HCT116 (cell line): Measurements from ENCODE around the gene GLRX. TPM values are rescaled to one million over a fixed set of nuclear protein-coding genes. Genes with fewer than 3 reads are reported as not detected.

Experiments
- ATAC-seq: fragments of 200-7000 bp; cut with Tn5 transposase; 2 replicates; pipeline ENCODE4 v1.9.1; 2020; ENCODE audit warnings: mild to moderate bottlenecking, moderate library complexity
- BruUV-seq: library from RNA; stranded (reverse); fragments of 400-500 nt; replicated peaks from 2 replicates; lab custom pipeline; 2021; lab: Mats Ljungman, UMichigan
- CTCF ChIA-PET: fragments of 300-600 bp; sonication (Branson Sonifier 250); formaldehyde crosslinking; loops from one replicate; lab custom pipeline; 2021; ENCODE audit warnings: antibody characterized with exemption; lab: Charles Lee
- POLR2A ChIA-PET: fragments of 300-600, 350-600 bp; sonication (Branson Sonifier 250); formaldehyde crosslinking; loops from one replicate; lab custom pipeline; 2021; ENCODE audit warnings: antibody characterized with exemption; lab: Charles Lee
- RAD21 ChIA-PET, 2 experiments: fragments of 300-600 bp; sonication (Branson Sonifier 250); formaldehyde crosslinking; loops; one replicate each; lab custom pipeline; 2023; ENCODE audit warnings: low total read pairs in 2 of 2; ENCODE audit not compliant: uncharacterized antibody in 2 of 2, unreplicated experiment in 2 of 2, low non-redundant PET in 1 of 2; lab: Charles Lee
- DNase-seq: peaks from one replicate; pipeline ENCODE4 v3.0.0-alpha.2; 2010; ENCODE audit warnings: low read depth, low spot score
- H2AFZ ChIP-seq: fragments of 200-600 bp; shearing (Covaris generic), sonication (generic); 2 replicates; pipeline ENCODE4 v1.6.1; 2017; ENCODE audit warnings: low read depth, mixed run types, mixed read lengths, antibody characterized with exemption, low read length; ENCODE audit not compliant: poor library complexity, severe bottlenecking
- H3K27ac ChIP-seq: 2 replicates; pipeline ENCODE4 v1.5.1; 2012; ENCODE audit warnings: low read depth, low read length
- H3K27me3 ChIP-seq: fragments of 200-600 bp; sonication (generic); 2 replicates; pipeline ENCODE4 v1.6.1; 2016; ENCODE audit warnings: mixed run types, low read length, mixed read lengths; ENCODE audit not compliant: insufficient read depth
- H3K36me3 ChIP-seq, 2 experiments: fragments of 200-500 bp in 1 of 2; fragments of 200-600 bp in 1 of 2; sonication (Bioruptor generic) in 1 of 2; sonication (generic) in 1 of 2; 2 replicates each; pipeline versions ENCODE4 v1.5.1 to v1.6.1; 2014 to 2016; ENCODE audit warnings: low read length in 2 of 2, inconsistent platforms in 1 of 2, mixed read lengths in 1 of 2, mixed run types in 1 of 2; ENCODE audit not compliant: insufficient read depth in 2 of 2, control insufficient read depth in 1 of 2
- H3K4me1 ChIP-seq, 2 experiments: fragments of 200-600 bp in 1 of 2; sonication (generic) in 1 of 2; 2 replicates each; pipeline versions ENCODE4 v1.5.1 to v1.6.1; 2012 to 2017; ENCODE audit warnings: low read length in 2 of 2, inconsistent platforms in 1 of 2, mild to moderate bottlenecking in 1 of 2, mixed read lengths in 1 of 2, mixed run types in 1 of 2, moderate library complexity in 1 of 2; ENCODE audit not compliant: insufficient read depth in 2 of 2, control insufficient read depth in 1 of 2
- H3K4me2 ChIP-seq: fragments of 200-600 bp; sonication (generic); 2 replicates; pipeline ENCODE4 v1.6.1; 2017; ENCODE audit warnings: mixed run types, low read length, mixed read lengths
- H3K4me3 ChIP-seq, 2 experiments: fragments of 200-600 bp in 1 of 2; sonication (generic) in 1 of 2; replicated peaks in 1 of 2; 2 replicates each; pipeline ENCODE4 v1.5.1; 2011 to 2016; ENCODE audit warnings: low read length in 2 of 2, control low read depth in 1 of 2, low read depth in 1 of 2, mild to moderate bottlenecking in 1 of 2, mixed read lengths in 1 of 2, mixed run types in 1 of 2
- H3K79me2 ChIP-seq: fragments of 200-600 bp; sonication (generic); 2 replicates; pipeline ENCODE4 v1.6.1; 2017; ENCODE audit warnings: mild to moderate bottlenecking, mixed run types, low read length, moderate library complexity, mixed read lengths; ENCODE audit not compliant: insufficient read depth
- H3K9ac ChIP-seq: fragments of 200-600 bp; sonication (generic); 2 replicates; pipeline ENCODE4 v1.6.1; 2016; ENCODE audit warnings: low read length, mixed read lengths
- H3K9me2 ChIP-seq: fragments of 200-600 bp; sonication (generic), shearing (Covaris generic); 2 replicates; pipeline ENCODE4 v1.6.1; 2017; ENCODE audit warnings: mixed run types, mild to moderate bottlenecking, moderate library complexity; ENCODE audit not compliant: insufficient read depth
- H3K9me3 ChIP-seq, 2 experiments: fragments of 200-500 bp in 1 of 2; fragments of 200-600 bp in 1 of 2; sonication (Bioruptor generic) in 1 of 2; sonication (generic) in 1 of 2; 2 replicates each; pipeline ENCODE4 v1.6.1; 2014 to 2017; ENCODE audit warnings: low read length in 2 of 2, mixed read lengths in 2 of 2, inconsistent platforms in 1 of 2, low read depth in 1 of 2, mild to moderate bottlenecking in 1 of 2, mixed run types in 1 of 2, moderate library complexity in 1 of 2; ENCODE audit not compliant: control insufficient read depth in 1 of 2, insufficient read depth in 1 of 2
- H4K20me1 ChIP-seq: fragments of 200-600 bp; sonication (generic), shearing (Covaris generic); 2 replicates; pipeline ENCODE4 v1.6.1; 2017; ENCODE audit warnings: mixed run types, mild to moderate bottlenecking, moderate library complexity; ENCODE audit not compliant: insufficient read depth
- ATF3 ChIP-seq: IDR thresholded peaks from 2 replicates; pipeline ENCODE4 v1.6.1; 2012
- CEBPB ChIP-seq: IDR thresholded peaks from 2 replicates; pipeline ENCODE4 v1.6.1; 2012; ENCODE audit warnings: low read depth
- EZH2 ChIP-seq: fragments of 200-600 bp; sonication (generic); IDR thresholded peaks from 2 replicates; pipeline ENCODE4 v1.6.1; 2017; ENCODE audit warnings: antibody characterized with exemption, mixed run types
- EZH2phosphoT487 ChIP-seq: fragments of 200-600 bp; IDR thresholded peaks from 2 replicates; pipeline ENCODE4 v1.6.1; 2018; ENCODE audit warnings: antibody characterized with exemption, borderline replicate concordance
- FOSL1 ChIP-seq: IDR thresholded peaks from 2 replicates; pipeline ENCODE4 v1.6.1; 2012; ENCODE audit warnings: low read depth
- JUND ChIP-seq: IDR thresholded peaks from 2 replicates; pipeline ENCODE4 v1.6.1; 2012
- POLR2A ChIP-seq: IDR thresholded peaks from 2 replicates; pipeline ENCODE4 v1.7.0; 2011; ENCODE audit warnings: borderline replicate concordance; ENCODE audit not compliant: insufficient read depth, insufficient read length; ENCODE audit errors: extremely low read depth
- REST ChIP-seq: IDR thresholded peaks from 2 replicates; pipeline ENCODE4 v1.6.1; 2012; ENCODE audit warnings: low read depth
- SP1 ChIP-seq: IDR thresholded peaks from 2 replicates; pipeline ENCODE4 v1.6.1; 2012; ENCODE audit warnings: low read depth
- TCF7L2 ChIP-seq: IDR thresholded peaks from 2 replicates; pipeline ENCODE4 v1.7.0; 2011; ENCODE audit warnings: borderline replicate concordance, inconsistent platforms; ENCODE audit not compliant: insufficient read depth, insufficient read length; ENCODE audit errors: extremely low read depth
- YY1 ChIP-seq: IDR thresholded peaks from 2 replicates; pipeline ENCODE4 v1.6.1; 2011; ENCODE audit warnings: low read length, low read depth, moderate library complexity, mild to moderate bottlenecking; ENCODE audit not compliant: insufficient replicate concordance; ENCODE audit errors: extremely low read depth
- ZNF274 ChIP-seq: fragments of 200-500 bp; sonication (Bioruptor generic); IDR thresholded peaks from 2 replicates; pipeline ENCODE4 v1.6.1; 2014; ENCODE audit warnings: mild to moderate bottlenecking, low read depth, low read length, inconsistent platforms
- intact Hi-C: fragments of 100-400 bp; cut with micrococcal nuclease; formaldehyde crosslinking; loops from 2 replicates; pipeline ENCODE4 v1.10.0; 2022
- total RNA-seq: library from RNA; stranded (reverse); gene quantifications from one replicate; pipeline ENCODE4 v1.2.1, GENCODE V29; 2021; ENCODE audit not compliant: unreplicated experiment

GLRX gene
- total RNA-seq, 1 experiment from 2014 or later = 29.3 TPM

DNA sequence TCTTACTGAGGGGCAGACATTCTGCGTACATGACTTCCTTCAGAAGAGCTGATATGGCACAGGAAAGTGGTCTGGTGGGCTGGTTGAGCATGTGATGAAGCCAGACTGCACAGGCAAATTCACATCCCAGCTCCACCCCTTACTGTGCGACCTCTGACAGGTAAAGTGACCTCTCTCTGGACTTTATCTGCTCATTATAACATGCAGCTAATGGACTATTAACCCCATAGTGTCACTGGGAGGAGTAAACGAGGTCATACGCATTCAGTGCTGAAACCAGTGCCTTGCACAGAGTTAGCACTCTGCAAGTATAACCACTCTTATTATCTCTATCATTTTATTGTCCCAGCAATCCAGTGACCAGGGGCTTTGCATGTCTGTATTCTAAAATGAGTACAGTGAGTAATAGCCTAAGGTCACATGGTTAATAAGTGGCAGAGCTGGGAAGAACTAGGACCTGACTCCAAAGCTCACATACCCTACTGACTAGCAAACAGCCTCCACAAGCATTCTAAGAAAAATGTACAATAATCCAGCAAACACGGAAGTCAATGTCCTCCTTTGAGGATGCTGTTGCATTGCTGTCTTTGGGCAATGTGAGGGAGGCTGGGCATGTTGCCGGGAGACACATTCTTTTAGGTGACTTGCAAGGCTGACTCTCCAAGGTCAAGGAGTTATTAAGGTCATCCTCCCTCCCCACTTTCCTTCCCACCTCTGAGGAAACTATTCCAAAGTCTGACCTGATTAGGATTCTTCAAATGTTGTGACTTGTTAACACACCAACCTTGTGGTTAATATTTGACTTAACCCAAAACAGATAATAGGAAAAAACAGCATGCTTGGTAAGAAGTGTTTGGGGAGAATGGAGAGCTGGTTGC is 19.0 kb downstream of the GLRX start:
- intact Hi-C loops = no loop called here
- no peak for ATAC-seq

More for the DNA sequence above, 19.0 kb downstream of the GLRX start:
- RAD21 ChIA-PET = no interaction called here
- Histone ChIP-seq H3K27ac (no peak overlapping the region), H3K4me3 (no peak overlapping the region), H3K4me1 (no peaks in the 10 kb centered on the region), H3K9me2 (no peaks in the 10 kb centered on the region), H4K20me1 (no peaks in the 10 kb centered on the region), H3K36me3 (no peaks in the 10 kb centered on the region), H3K79me2 (no peaks in the 10 kb centered on the region), H3K9ac (no peak overlapping the region), H3K27me3 (no peaks in the 10 kb centered on the region), H3K4me2 (no peak overlapping the region), H2AFZ (no peak overlapping the region), H3K9me3 (no peaks in the 10 kb centered on the region)
- TF ChIP-seq ATF3 = no peak
- TF ChIP-seq EZH2phosphoT487 = no peak
- no peak for TF ChIP-seq ZNF274
- no peak for TF ChIP-seq FOSL1
- TF ChIP-seq POLR2A = no peak
- no peak for TF ChIP-seq TCF7L2
- TF ChIP-seq YY1 = no peak
- no peak for TF ChIP-seq JUND
- TF ChIP-seq CEBPB = no peak
- TF ChIP-seq EZH2 = no peak
- TF ChIP-seq SP1 = no peak
- TF ChIP-seq REST = no peak
- POLR2A ChIA-PET = no interaction called here
- DNase-seq = no peak
- CTCF ChIA-PET = no interaction called here
- BruUV-seq = no TSS peak
